Activated T-cell treated with anti-CD3 and anti-CD28 coated beads for 4 hours (primary cell): Measurements from ENCODE around the gene FRMD3.

Experiments
- DNase-seq: peaks from one replicate; pipeline ENCODE4 v3.0.0-alpha.2; 2020

FRMD3 gene

DNA sequence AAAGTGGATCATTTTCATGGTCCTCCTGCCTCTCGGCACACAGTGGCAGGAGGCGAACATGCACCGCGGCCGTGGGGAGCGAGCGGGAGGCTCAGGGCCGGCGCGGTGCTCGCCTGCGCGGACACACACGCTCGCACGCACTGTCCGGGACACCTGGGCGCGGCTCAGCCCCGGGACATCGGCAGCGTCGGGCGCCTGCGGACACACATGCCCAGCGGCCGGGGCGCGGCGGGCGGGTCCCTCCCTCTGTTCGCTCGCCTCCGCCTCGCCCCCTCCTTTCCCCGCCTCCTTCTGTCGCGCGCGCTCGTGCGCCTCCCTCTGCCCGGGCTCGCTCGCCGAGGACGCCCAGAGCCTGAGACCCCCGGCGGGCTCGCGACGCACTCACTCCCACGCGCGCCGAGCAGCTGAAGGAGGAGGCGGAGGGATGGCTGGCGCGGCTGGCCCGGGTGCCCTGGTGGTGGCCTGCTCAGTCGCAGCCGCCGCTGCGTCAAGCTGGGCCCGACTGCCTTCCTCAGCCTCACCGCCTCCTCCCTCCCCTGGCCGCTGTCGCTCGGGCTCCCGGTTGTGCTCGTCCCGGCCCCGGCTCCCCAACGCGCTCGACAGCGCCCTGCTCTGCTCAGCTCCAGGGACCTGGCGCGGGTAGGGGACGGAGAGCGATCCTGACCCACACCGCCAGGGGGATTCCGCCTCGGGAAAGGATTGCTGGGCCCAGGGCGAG, at the start of gene FRMD3:
Gene FRMD3, minus strand, starts transcription at position 230 of the 718 bp plus-strand sequence. Its CDS starts 170 bp downstream, at position 60.
- DNase-seq, result no peak

DNA sequence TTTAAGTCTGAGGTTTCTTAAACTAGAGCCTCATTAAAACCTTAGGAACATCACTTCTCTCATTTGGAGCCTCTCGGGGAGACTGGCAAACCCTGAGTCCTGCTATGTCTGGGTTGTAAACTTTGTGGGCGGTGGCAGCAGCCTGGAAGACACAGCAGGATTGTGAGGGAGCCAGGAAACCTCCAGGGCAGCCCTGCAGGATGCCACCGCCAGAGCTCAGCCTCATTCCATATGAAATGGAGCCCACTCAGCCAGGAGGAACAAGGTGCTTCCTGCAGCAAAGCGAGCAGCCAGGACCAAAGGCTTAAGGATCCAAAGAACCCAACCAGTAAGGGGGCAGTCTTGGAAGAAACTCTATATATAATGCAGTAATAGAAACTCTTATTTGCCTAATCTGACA, 46.8 kb upstream of the FRMD3 start:
- no peak for DNase-seq

DNA sequence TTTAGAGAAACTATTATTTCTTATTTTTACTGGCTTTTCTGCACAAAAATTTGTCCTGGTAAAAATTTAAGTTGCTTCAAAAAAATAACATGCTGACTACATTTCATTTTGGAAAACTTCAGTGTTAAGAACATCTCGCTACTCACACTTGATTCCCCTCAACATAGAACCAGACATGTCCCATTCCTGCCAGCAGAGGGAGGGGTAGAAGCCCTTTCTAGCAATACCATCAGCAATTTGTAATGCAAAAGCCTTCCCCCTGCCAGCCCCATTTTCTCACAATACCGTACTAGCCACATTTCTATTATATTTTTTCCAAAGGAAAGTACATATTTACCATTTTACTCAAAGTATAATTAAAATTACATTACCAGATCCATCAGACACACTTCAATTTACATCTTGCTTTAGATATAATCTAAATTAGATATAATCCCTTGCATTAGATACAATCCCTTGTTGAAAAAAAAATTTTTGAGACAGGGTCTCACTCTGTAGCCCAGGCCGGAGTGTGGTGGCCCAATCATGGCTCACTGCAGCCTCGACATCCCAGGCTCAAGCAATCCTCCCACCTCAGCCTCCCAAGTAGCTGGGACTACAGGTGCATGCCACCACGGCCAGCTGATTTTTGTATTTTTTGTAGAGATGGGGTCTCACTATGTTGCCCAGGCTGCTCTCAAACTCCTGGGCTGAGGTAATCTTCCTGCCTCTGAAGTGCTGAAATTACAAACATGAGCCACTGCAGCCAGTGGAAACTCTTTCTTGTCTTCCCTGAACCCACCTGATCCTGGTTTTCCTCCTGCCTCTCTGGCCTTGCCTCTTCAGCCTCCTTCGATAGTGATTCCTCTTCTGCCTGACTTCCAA, 45.2 kb upstream of the FRMD3 start:
- no peak for DNase-seq

DNA sequence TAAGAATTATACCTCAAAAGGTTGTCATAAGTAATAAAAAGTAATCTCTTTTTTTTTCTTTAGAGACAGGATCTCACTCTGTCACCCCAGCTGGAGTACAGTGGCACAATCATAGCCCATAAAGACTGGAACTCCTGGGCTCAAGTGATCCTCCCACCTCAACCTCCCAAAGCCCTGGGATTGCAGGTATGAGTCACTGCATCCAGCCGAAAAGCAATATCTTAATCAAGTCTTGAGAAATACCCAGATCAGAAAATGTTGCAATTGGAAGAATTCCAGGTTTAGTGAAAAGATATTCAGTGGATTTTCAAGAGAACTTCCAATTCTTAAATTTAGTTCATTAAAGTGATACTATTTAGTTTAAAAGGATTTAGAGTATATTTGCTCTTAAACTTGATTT, 43.8 kb upstream of the FRMD3 start:
- no peak for DNase-seq

DNA sequence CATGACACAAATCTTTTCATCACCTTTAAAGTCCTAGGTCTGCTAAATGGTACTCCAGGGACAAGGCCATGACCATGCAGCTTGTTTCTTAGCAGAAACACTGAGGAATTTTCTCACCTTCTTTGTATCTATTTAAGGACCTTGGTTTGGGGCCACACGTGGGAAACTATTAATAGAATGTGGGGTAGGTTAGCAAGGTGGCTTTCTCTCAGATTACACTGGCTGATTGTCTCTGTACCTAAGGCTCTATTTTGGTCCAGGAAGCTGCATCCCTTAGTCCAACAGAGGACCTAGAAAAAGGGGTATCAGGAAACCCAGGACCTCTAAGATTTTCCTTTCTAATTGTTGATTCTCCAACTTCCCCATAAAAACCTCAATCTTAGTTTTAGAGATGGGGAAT, 36.3 kb upstream of the FRMD3 start:
- no peak for DNase-seq

DNA sequence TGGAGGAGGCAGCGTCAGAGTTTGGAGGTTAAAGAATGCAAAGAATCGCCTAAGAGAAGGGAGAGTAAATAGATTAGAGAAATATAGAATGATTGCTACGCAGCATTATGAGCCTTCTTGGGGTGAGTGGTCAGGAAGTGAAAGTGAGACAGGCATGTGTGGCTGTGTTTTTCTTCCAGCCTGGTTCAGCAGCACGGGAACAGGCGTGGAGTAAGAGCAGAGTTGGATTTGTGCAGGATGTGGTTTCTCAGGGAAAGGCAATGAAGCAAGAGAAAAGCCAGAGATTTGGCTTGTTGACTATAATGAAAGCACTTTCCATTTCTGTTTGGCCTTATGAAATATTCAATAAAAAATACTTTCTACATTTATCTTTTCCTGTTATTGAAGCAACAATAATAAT, 34.3 kb upstream of the FRMD3 start:
- DNase-seq, result no peak

DNA sequence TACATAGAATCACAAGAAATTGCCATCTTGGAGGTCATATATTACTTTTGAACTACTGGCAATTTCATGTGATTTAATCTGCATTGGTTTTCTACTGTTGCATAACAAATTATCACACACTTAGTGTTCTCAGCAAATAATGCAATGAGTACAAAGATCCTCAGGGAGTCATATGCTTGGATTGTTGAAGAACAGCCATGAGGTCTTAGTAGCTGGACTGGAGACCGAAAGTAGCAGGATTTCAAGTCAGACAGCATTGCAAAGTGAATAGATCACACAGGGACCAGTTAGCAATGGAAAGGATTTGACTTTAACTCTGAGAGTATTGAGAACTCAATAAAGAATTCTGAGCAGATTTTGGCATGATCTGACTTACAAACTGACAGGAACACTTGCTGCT, 32.2 kb upstream of the FRMD3 start:
- no peak for DNase-seq

DNA sequence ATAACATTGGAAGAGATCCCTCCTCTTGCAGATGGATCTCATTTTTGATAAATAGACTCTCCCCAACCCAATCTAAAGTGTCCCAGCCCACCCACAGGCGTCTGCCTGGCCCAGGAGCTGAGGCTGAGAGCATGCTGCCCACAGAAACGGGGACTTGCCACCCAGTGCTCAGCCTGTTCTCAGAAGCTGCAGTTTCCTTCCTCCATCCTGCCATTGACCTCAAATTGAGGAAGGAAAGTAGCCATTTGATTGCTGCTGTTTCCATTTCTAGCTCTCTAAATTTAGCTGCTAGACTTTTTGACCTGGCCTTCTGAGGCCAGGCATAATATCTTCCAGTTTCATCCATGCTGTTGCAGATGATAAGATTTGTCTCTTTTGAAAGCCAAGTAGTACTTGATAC, 31.1 kb upstream of the FRMD3 start:
- no peak for DNase-seq

DNA sequence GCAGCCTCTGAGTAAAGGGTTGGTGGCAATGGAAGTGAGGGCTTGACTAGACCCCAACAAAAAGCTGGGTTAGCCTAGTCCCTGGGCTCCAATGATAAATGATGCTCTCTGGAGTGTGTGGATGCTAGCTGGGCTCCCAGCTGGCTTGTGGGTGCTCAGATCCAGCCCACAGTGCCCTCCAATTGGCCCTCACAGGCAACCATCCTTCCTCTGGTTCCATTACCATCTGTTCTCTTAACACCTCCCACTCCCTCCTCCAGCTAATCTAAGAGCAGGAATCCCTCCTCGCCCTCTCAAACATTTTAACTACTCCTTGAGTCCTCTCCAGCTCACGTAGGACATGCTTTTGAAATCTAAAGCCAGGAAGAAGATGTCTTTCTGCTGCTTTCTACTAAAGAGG, 25.2 kb upstream of the FRMD3 start:
- no peak for DNase-seq

DNA sequence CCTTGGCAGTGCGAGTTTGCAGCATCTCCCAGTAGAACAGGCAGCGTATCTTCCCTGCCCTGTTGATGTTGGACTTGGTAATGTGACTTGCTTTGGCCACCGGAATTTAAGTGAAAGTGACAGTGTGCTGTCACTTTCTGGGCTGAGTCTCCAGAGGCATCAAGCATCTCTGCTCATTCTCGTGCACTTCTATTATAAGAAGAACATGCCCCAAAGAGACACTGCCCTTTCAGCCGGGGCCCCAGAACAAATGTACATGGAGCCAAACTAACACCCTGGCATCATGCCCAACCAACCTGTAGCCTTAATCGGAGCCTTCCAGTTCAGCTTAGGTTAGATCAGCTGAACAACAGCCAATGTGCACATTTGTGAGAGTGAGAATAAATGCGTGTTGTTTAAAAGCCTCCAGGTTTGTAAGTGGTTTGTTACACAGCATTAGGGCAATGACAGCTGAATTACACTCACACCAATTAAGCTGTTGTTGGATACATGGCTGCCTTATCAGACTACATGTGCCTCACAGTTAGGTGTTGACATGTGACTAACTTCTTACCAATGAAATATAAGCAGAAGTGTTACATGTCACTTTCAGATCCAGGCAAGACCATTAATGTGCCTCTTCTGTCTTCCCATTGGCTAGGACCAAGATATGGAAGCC, 22.1 kb upstream of the FRMD3 start:
- DNase-seq, result no peak

DNA sequence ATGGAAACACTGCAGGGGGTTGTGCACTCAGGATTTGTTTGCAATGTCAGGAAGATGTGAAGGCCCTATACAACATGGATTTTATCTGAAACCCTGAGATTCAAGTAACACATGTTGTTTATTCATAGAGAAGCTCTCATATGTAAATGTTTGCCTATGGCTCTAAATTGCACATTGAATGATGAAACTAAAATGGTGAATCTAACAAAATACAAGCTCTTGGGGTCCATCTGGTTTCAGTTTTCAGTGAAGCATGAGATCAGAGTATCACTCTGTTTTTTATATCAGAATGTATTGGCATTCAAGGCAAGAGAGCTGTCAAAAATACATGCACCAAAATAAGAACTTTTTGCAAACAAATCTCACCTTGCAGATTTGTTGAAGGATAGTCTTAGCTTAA, 19.6 kb upstream of the FRMD3 start:
- DNase-seq, result no peak

DNA sequence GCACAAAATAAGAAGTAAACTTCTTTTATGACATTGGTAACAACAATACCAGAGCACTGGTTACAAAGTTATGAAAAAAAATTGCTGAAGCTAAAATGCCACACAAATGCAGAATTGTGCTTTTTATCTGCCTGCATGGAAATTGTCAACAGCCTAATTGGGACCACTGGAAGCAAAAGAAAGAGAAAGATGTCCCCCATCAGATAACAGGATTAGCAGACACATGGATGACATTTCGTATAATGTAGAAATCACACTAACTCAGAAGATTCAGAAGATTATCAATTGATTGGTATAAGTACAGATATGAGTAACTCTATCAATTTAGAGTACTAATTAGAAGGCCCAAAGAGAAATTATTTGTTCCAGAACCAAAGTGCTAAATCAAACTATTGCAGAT, 19.1 kb upstream of the FRMD3 start:
- no peak for DNase-seq

DNA sequence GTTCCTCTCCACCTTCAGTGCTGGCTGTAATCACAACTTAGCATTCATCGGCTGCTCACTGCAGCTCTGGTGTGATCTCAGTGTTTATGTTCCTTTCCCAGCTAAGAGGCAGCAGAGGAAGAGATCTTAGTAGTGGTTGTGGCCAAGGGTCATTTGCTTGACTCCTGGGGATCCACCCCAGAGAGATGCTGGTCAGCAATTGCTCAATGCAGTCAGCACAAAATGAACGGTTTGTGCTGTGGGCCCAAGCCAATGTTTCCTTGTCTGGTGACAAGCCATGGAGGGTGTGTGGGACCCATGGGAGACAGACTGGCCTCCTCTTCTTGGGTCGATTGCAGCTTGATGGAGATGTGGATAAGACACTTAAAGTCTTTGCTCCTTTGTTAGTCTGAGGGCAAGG, 16.1 kb upstream of the FRMD3 start:
- DNase-seq, result no peak

DNA sequence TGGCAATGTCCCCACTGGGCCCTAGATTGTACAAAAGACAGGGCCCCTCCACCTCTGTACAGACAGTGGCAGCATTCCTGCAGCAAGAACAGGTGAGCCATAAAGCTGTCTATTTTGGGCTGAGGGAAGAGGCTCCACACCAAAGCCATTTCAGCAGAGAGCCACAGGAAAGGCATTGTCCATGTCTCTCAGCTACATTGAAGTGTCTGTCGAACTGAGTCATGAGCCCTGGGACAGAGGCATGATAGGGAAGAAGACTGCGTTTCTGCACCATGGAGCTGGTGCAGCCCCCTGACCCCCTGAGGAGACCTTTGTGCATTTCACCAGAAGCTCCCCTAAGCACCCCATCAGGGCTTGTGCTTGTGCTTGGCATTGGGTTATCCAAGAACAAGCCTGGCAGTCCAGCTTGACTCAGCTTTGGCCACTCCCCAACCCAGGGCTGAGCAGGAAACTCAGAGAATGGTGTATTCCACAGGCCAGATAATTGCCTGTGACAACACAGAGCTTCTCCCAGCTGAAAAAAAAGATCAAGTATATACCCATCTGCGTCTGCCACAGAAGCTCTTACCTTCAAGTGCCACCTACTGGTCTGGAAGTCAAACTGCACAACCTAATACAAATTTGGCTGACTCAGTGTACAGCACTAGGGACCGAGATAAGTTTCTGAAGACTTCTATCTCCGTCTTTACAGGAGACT, 5.9 kb upstream of the FRMD3 start:
- no peak for DNase-seq

DNA sequence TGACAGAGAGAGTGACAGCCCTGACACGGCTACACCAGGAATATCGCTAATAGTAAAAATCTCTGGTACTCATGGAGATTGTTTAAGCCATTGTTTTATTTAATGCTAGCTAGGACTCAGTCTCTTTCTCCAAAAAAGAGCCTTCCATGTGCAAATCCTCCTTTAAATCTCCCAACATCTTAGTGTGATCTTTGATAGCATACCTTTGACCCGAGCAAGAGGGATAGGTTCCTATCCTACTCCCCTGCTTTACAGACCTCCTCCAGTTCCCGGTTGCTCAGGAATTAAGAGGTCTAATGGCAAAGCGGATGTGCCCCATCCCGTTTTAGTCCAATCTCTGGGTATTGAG, 663 bp upstream of the FRMD3 start:
- DNase-seq, result no peak

DNA sequence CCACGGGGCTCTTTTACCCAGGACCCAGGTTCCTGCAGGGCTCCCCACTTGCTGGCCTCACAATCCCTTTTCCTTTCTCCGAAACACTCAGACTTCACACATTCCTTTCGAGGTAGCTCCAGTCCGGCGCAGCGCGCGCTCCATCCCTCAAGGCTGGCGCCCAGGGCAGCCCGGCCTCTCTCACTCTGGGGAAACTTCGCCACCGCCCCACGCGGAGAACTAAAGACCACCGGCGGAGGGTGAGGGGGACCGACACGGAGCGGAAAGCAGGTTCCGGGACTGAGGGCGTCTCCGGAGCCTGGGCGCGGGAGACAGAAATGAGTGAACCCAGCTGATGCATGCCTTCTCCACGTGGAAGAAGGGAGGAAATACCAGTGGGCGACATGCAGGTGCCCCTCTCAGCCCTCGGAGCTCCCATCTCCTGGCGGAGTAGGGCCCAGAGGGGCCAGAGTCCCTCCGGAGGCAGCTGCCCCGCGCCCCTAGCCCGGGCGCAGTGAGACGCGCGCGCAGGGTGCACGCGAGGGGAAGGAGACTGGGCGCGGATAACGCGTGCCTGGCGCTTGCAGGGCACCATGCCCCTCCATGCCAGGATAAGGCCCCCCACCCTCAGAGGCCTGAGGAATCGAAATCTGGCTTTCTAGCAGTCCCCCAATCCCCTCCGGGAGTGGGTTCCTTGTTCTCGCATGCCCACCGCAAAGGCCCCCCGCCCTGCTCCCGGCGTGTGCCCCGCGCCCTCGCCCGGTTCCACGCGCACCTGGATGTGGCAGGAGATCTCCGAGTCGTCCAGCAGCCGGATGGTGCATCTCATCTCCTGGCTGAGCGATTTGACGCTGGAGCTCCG, 650 bp downstream of the FRMD3 start:
- no peak for DNase-seq

DNA sequence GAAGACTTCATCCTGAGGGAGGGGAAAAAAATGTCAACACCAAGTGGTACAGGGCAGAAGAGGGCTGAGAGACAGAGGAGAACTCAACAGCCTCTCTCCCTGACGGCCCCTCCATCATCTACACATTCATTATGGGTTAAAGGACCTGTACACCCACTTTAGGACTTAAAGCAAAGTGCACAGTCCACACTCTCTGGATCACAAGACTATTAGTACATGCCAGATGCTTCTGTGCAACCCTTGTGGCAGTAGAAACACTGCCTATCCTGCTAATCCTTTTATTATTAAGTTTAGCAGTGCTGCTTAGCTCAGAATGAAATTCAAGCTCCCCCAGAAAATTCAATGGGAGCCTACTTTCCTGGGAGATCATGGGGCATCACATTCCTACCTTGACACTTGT, 1.9 kb downstream of the FRMD3 start:
- no peak for DNase-seq

DNA sequence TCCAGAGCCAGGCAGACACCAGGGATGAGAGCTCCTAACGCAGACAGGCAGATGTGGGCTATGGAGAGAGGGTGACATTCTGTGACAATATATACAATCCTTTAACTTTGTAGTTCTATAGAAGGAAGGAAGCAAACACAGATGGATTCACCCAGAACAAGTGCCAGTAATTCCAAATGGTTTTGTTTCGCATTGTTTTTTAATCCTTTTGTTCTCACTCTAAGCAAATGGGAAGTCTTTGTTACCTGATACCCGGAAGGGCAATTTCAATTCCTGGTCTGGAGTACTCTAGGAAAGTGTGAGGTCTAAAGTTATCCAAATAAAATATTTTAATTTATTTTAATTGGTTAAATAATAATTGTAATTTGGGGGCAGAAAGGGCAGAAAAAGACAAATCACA, 2.5 kb downstream of the FRMD3 start:
- DNase-seq, result no peak

DNA sequence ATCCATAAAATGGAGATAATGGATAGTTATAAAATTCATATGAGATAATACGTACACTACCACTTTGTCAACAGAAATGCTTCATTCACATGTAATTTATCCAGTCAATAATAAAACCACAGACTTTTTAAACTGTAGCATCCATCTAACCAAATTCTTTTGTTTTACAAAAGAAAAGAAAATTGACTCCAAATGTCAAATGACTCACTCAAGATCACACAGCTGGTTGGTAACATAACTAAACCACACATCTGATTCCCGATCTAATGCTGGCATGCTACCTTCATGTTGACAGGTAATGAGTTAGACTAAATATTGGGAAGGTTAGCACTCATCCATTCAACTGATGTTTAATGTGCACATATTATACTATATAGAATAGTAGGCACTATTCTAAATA, 4.9 kb downstream of the FRMD3 start:
- no peak for DNase-seq

DNA sequence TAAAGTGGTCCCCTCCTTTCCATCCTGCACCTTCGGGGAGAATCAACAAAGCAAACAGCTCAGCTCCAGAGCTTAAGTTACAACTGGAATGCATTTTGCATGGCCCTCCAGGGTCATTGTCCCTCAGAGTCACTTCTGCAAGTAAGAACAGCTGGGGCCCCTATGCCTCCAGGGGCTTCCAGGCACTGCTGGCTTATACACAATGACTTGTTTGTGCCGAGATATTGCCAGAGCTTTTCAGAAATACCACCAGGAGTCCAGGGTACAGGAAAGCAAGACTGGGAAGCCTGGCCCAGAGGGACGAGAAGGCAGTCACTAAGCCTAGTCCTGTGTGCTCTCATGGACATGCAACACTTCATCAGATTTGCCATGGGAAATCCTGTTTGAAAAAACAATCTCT, 11.3 kb downstream of the FRMD3 start:
- DNase-seq, result no peak

DNA sequence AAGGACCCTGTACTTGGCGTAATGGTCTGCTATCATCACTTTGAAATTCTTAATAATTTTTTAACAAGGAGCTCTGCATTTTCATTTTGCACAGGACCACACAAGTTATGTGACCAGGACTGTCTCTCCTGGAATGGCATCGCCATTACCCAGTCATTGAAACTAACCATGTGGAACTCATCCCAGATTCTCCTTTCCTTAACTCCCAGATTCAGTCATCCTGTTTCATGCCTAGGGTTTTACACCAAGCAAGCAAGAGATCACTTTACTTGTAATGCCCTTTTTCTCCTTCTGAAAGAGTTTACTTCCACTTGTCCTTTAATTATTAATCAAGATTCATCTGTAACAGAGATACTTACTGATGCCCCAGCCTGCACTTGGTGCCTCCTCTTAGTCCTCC, 12.0 kb downstream of the FRMD3 start:
- DNase-seq, result no peak

DNA sequence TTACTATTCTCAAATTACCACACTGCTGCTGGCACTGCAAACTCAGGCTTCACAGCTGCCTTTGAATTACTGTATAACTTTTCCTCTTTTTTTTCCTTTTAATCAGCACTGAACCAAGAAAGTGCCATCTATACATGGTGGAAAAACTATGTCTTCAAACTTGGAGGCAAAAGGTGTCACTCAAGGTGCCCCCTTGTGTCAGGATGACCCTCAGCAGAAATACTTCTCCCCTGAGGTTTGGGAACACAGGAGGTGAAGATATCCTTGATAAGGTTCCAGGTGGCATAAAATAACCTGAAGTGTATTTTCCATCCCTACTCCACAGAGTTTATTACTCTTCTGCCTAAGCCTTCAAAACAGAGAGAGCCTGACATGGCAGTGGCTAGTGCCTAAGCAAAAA, 14.5 kb downstream of the FRMD3 start:
- no peak for DNase-seq

DNA sequence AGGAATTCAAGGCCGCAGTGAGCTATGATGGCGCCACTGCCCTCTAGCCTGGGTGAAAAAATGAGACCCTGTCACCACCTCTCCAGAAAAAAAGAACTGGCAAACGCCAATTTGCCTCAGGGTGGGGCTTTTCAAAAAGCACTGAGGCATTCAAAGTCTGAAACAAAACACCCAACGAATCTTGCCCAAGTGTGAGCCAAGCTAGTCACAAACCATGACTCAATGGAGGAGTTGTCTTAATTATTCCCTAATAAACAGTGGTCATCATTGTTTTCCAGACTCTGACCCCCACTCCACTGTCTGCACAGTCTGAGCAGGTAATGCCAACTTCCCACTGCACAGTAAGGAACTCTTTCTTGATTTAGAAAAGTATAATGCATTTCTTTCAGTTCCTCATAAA, 16.8 kb downstream of the FRMD3 start:
- DNase-seq, result no peak
